ENCODE results near the gene SAMD4A.

DNA sequence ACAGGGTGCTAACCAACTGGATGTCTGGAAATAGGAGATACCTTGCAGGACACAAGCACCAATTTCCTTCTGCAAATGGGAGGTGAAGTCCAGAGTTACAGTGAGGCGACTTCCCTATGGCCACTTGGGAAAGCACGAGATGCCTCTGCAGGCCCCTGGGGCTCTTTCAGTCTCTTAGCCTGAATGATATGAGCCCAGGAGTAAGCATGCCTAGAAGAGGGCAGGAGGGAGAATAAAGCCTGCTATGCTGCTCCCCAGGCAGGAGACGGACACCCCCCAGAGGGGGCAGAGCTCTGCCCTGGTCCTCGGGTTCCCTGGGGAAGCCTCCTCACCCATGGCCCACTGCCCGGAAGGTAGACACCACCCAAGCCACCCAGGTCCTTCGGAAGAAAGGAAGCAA is 230.6 kb downstream of the SAMD4A start:
- TF ChIP-seq, protein P1, sequence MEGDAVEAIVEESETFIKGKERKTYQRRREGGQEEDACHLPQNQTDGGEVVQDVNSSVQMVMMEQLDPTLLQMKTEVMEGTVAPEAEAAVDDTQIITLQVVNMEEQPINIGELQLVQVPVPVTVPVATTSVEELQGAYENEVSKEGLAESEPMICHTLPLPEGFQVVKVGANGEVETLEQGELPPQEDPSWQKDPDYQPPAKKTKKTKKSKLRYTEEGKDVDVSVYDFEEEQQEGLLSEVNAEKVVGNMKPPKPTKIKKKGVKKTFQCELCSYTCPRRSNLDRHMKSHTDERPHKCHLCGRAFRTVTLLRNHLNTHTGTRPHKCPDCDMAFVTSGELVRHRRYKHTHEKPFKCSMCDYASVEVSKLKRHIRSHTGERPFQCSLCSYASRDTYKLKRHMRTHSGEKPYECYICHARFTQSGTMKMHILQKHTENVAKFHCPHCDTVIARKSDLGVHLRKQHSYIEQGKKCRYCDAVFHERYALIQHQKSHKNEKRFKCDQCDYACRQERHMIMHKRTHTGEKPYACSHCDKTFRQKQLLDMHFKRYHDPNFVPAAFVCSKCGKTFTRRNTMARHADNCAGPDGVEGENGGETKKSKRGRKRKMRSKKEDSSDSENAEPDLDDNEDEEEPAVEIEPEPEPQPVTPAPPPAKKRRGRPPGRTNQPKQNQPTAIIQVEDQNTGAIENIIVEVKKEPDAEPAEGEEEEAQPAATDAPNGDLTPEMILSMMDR (conservative IDR thresholded peaks at IDR 0.05; ENCODE audit: low read depth, low read length) = no peak
- TF ChIP-seq EZH2 (IDR thresholded peaks at IDR 0.05; ENCODE audit: borderline replicate concordance, low read depth, low read length, poor library complexity, severe bottlenecking) = no peak
